Keratinocyte (primary cell): ENCODE results near the gene WBP1L. TPM values are rescaled to one million over a fixed set of nuclear protein-coding genes. Genes with fewer than 3 reads are reported as not detected.

ENCODE experiments used
- DNase-seq: peaks from one replicate; pipeline ENCODE4 v3.0.0-alpha.2; 2011; ENCODE audit warnings: low read depth, missing footprints, low spot score
- FAIRE-seq: peaks from 2 replicates; lab custom pipeline; 2011; peaks lifted over from hg19 to GRCh38; lab: Jason Lieb, UNC
- H2AFZ ChIP-seq: 2 replicates; pipeline ENCODE4 v1.6.0; 2012; ENCODE audit warnings: low read length, control low read depth, inconsistent platforms; ENCODE audit not compliant: control insufficient read depth
- H3K27ac ChIP-seq: 2 replicates; pipeline ENCODE4 v1.5.1; 2011; ENCODE audit warnings: low read length; ENCODE audit not compliant: control insufficient read depth, insufficient read depth
- H3K27me3 ChIP-seq: 3 replicates; pipeline ENCODE4 v1.6.0; 2011; ENCODE audit warnings: low read length; ENCODE audit not compliant: control insufficient read depth, insufficient read depth; ENCODE audit errors: extremely low read depth
- H3K36me3 ChIP-seq, 2 experiments: 2 replicates in 1 of 2; 3 replicates in 1 of 2; pipeline ENCODE4 v1.5.1; 2011; ENCODE audit warnings: low read length in 2 of 2, mild to moderate bottlenecking in 1 of 2; ENCODE audit not compliant: control insufficient read depth in 2 of 2, insufficient read depth in 2 of 2; ENCODE audit errors: extremely low read depth in 1 of 2
- H3K4me1 ChIP-seq: 3 replicates; pipeline ENCODE4 v1.5.1; 2011; ENCODE audit warnings: low read length; ENCODE audit not compliant: control insufficient read depth, insufficient read depth; ENCODE audit errors: extremely low read depth
- H3K4me2 ChIP-seq: 3 replicates; pipeline ENCODE4 v1.6.0; 2011; ENCODE audit warnings: low read depth, low read length; ENCODE audit not compliant: control insufficient read depth, insufficient read depth; ENCODE audit errors: extremely low read depth
- H3K4me3 ChIP-seq, 3 experiments: fragments of 200-600 bp in 1 of 3; sonication (generic) in 1 of 3; 2 replicates in 2 of 3; 3 replicates in 1 of 3; pipeline ENCODE4 v1.5.1; 2011 to 2016; ENCODE audit warnings: low read length in 3 of 3, mild to moderate bottlenecking in 3 of 3, control low read depth in 2 of 3, inconsistent platforms in 1 of 3, low read depth in 1 of 3, mixed read lengths in 1 of 3, mixed run types in 1 of 3, moderate library complexity in 1 of 3; ENCODE audit not compliant: control insufficient read depth in 2 of 3, insufficient read depth in 2 of 3; ENCODE audit errors: extremely low read depth in 1 of 3
- H3K79me2 ChIP-seq: 2 replicates; pipeline ENCODE4 v1.6.0; 2012; ENCODE audit warnings: low read length; ENCODE audit not compliant: control insufficient read depth, insufficient read depth
- H3K9ac ChIP-seq: 3 replicates; pipeline ENCODE4 v1.6.0; 2011; ENCODE audit warnings: low read length; ENCODE audit not compliant: control insufficient read depth, insufficient read depth; ENCODE audit errors: extremely low read depth
- H3K9me1 ChIP-seq: 3 replicates; pipeline ENCODE4 v1.6.0; 2011; ENCODE audit warnings: low read length; ENCODE audit not compliant: control insufficient read depth, insufficient read depth; ENCODE audit errors: extremely low read depth
- H3K9me3 ChIP-seq: 2 replicates; pipeline ENCODE4 v1.5.1; 2012; ENCODE audit warnings: low read depth, low read length; ENCODE audit not compliant: control insufficient read depth
- H4K20me1 ChIP-seq: 3 replicates; pipeline ENCODE4 v1.6.0; 2011; ENCODE audit warnings: low read length; ENCODE audit not compliant: control insufficient read depth, insufficient read depth; ENCODE audit errors: extremely low read depth
- EZH2 ChIP-seq: IDR thresholded peaks from one replicate; pipeline ENCODE4 v1.6.1; 2012; ENCODE audit warnings: inconsistent platforms, mild to moderate bottlenecking, low read length, moderate library complexity
- dilution Hi-C: fragments of 300-500 bp; cut with MboI; formaldehyde crosslinking; loops from one replicate; pipeline ENCODE4 v1.7.0; 2020; ENCODE audit warnings: low sequenced_read_pairs; ENCODE audit not compliant: extremely low pct_ligation_motif_present
- polyA plus RNA-seq, 5 experiments: library from polyadenylated mRNA; depleted of rRNA in 3 of 5; stranded (reverse) in 3 of 5; stranded (forward) in 1 of 5; unstranded in 1 of 5; fragments of >200 nt; gene quantifications; 1 replicate in 1 of 5; 2 replicates in 3 of 5; 3 replicates in 1 of 5; pipeline versions ENCODE4 v1.2.1 to v1.2.3, GENCODE V29; 2011 to 2012; ENCODE audit warnings: missing spikeins in 2 of 5, low read depth in 1 of 5, low replicate concordance in 1 of 5
- TF ChIP-seq, protein P1 (sequence below), 3 experiments: IDR thresholded peaks in 1 of 3; conservative IDR thresholded peaks in 1 of 3; optimal IDR thresholded peaks in 1 of 3; 2 replicates in 2 of 3; 3 replicates in 1 of 3; pipeline versions ENCODE3 to v1.5.1; 2011; ENCODE audit warnings: low read length in 3 of 3, mild to moderate bottlenecking in 3 of 3, moderate library complexity in 2 of 3, control low read depth in 1 of 3, inconsistent platforms in 1 of 3; ENCODE audit not compliant: insufficient read depth in 2 of 3; ENCODE audit errors: extremely low read depth in 1 of 3

The WBP1L gene
- polyA plus RNA-seq, 1 donor (not counting 4 experiments of a cell fraction or from before 2014, with no cell fraction given): 24.3 TPM

DNA sequence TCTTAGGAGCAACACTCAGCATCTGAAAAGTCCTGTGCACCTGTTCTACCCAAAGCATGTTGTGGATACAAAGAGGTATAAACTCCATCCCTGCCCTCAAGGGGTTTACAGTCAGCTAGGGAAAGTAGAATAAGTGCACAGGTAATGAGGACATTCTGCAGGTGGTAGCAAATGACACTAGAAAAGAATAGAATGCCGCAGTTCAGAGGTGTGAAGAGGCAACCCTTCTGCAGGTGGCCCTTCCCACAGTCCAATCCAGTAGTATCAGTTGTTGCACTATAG, 36.7 kb downstream of the WBP1L start:
- FAIRE-seq: no peak
- no peak overlapping the region for H3K4me2 ChIP-seq
- dilution Hi-C loops: no loop called here

DNA sequence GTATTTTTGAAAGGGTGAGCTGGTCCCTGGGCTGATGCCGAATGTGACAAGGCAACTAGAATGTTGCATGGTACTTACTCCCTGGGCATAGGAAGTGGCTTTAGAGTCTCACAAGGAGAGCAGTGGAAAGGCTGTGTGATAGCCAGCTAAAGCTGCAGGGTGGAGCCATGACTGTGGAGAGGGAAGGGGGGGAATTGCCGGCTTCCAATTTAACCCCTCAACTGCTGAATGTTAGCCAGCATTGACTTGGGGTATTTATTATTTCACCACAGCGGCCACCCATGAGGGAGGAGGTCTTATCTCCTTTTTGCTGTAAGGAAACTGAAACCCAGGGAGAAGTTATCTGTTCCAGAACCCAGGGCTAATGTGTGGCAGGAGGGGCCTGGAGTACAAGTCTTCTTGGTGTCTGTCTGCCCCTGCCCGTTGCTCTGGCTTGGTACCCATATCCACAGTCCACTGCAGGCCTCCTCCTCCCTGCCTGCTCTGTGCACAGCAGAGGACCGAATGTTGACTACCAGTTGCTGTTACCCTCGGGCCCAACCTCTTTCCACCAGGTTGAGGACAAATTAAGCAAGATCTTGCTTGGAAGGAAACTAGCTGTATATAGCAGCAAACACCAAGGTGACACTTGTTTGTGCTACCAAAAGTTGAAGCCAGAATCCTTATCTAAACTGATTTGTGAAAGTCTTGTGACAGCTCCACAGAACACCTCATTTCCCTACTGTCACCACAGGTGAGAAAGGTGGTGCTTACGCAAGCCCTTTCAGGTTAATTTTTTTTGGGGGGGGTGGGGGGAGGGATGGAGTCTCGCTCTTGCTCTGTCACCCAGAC, 37.6 kb downstream of the WBP1L start:
- Histone ChIP-seq H3K9me1 (peaks cover 2% of the 10 kb centered on the region), H3K9me3 (no peaks in the 10 kb centered on the region), H3K27ac (no peak overlapping the region), H3K9ac (no peak overlapping the region), H3K4me1 (peaks cover 75% of the 10 kb centered on the region), H3K27me3 (no peaks in the 10 kb centered on the region), H3K79me2 (peaks cover 6% of the 10 kb centered on the region), H3K4me2 (no peak overlapping the region), H3K36me3 (peaks cover 0 to 1% of the 10 kb centered on the region in 2 experiments), H3K4me3 (no peak overlapping the region), H4K20me1 (no peaks in the 10 kb centered on the region), H2AFZ (no peak overlapping the region)
- FAIRE-seq (no peak), DNase-seq (no peak)
- no peak for TF ChIP-seq EZH2
- TF ChIP-seq, protein P1, sequence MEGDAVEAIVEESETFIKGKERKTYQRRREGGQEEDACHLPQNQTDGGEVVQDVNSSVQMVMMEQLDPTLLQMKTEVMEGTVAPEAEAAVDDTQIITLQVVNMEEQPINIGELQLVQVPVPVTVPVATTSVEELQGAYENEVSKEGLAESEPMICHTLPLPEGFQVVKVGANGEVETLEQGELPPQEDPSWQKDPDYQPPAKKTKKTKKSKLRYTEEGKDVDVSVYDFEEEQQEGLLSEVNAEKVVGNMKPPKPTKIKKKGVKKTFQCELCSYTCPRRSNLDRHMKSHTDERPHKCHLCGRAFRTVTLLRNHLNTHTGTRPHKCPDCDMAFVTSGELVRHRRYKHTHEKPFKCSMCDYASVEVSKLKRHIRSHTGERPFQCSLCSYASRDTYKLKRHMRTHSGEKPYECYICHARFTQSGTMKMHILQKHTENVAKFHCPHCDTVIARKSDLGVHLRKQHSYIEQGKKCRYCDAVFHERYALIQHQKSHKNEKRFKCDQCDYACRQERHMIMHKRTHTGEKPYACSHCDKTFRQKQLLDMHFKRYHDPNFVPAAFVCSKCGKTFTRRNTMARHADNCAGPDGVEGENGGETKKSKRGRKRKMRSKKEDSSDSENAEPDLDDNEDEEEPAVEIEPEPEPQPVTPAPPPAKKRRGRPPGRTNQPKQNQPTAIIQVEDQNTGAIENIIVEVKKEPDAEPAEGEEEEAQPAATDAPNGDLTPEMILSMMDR (optimal IDR thresholded peaks at IDR 0.05 in 1 of 3, IDR thresholded peaks at IDR 0.05 in 1 of 3, conservative IDR thresholded peaks at IDR 0.05 in 1 of 3; ENCODE audit: extremely low read depth in 1 of 3, insufficient read depth in 2 of 3, low read length in 3 of 3): no peak
- dilution Hi-C loops: no loop called here

More for the DNA sequence above, 36.7 kb downstream of the WBP1L start:
- TF ChIP-seq EZH2: no peak
- TF ChIP-seq, protein P1 (optimal IDR thresholded peaks at IDR 0.05 in 1 of 3, IDR thresholded peaks at IDR 0.05 in 1 of 3, conservative IDR thresholded peaks at IDR 0.05 in 1 of 3; ENCODE audit: extremely low read depth in 1 of 3, insufficient read depth in 2 of 3, low read length in 3 of 3): no peak
- Histone ChIP-seq H3K9me3 (no peaks in the 10 kb centered on the region), H3K36me3 (peaks cover 0 to 1% of the 10 kb centered on the region in 2 experiments), H3K79me2 (peaks cover 5% of the 10 kb centered on the region), H3K27ac (no peak overlapping the region), H4K20me1 (no peaks in the 10 kb centered on the region), H3K9me1 (peaks cover 2% of the 10 kb centered on the region), H3K4me3 (no peak overlapping the region), H3K9ac (no peak overlapping the region), H3K27me3 (no peaks in the 10 kb centered on the region), H3K4me1 (peaks cover 84% of the 10 kb centered on the region), H2AFZ (no peak overlapping the region)
- DNase-seq: no peak
